ENCODE results near the gene LRRC14B.

DNA sequence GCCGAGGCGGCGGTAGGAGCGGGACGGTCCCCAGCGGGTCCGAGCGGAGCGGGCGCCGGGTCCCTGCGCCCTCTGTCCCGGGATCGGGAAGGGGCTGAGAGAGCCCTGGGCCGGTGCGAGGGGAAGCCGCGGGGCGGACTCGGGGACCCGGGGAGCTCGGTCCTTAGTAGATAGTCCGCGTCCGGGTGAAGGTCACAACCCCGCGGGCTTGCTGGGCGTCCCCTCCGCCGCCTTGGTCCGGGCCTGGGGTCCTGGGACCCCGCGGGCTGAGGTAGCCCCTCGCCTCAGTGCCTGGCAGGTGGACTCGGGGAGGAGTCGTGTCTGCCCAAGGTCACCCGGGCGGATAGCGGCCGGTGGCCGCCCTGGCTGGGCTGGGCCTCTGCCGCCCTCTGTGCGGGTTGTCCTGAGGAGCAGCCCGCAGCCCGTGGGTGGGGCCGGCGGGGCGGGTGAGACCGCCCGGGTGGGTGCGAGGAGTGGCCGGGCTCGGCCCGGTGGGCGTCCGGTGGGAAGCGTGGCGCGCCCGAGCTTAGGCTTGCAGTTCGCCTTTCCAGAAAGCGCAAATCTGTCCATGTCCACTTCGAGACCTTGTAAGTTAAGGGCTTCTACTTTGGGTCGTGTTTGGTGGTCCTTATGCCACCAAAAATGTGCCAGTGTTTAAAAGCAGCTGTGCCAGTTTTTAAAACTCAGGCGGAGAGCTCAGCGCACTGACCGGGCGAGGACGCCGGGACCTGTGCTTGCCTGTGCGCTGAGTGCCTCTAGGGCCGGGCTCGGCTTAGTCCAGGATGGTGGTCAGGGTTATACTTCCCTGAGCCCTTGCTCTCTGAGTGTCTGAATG lies 27.4 kb downstream of the LRRC14B start:
- no peak for TF ChIP-seq EZH2 (IDR thresholded peaks at IDR 0.05; ENCODE audit: low read depth, unreplicated experiment)
- TF ChIP-seq POLR2AphosphoS5 (IDR thresholded peaks at IDR 0.05; ENCODE audit: low read depth): no peak
- TF ChIP-seq, protein P1, sequence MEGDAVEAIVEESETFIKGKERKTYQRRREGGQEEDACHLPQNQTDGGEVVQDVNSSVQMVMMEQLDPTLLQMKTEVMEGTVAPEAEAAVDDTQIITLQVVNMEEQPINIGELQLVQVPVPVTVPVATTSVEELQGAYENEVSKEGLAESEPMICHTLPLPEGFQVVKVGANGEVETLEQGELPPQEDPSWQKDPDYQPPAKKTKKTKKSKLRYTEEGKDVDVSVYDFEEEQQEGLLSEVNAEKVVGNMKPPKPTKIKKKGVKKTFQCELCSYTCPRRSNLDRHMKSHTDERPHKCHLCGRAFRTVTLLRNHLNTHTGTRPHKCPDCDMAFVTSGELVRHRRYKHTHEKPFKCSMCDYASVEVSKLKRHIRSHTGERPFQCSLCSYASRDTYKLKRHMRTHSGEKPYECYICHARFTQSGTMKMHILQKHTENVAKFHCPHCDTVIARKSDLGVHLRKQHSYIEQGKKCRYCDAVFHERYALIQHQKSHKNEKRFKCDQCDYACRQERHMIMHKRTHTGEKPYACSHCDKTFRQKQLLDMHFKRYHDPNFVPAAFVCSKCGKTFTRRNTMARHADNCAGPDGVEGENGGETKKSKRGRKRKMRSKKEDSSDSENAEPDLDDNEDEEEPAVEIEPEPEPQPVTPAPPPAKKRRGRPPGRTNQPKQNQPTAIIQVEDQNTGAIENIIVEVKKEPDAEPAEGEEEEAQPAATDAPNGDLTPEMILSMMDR (conservative IDR thresholded peaks at IDR 0.05; ENCODE audit: low read depth in 2 of 2): no peak
- no peak for TF ChIP-seq JUNB (IDR thresholded peaks at IDR 0.05; ENCODE audit: unreplicated experiment)
- TF ChIP-seq, protein P2, sequence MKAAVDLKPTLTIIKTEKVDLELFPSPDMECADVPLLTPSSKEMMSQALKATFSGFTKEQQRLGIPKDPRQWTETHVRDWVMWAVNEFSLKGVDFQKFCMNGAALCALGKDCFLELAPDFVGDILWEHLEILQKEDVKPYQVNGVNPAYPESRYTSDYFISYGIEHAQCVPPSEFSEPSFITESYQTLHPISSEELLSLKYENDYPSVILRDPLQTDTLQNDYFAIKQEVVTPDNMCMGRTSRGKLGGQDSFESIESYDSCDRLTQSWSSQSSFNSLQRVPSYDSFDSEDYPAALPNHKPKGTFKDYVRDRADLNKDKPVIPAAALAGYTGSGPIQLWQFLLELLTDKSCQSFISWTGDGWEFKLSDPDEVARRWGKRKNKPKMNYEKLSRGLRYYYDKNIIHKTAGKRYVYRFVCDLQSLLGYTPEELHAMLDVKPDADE (IDR thresholded peaks at IDR 0.05): no peak
- TF ChIP-seq CREB1 (CRISPR knock-in tag; IDR thresholded peaks at IDR 0.05; ENCODE audit: low read depth): no peak
- TF ChIP-seq, protein P3, sequence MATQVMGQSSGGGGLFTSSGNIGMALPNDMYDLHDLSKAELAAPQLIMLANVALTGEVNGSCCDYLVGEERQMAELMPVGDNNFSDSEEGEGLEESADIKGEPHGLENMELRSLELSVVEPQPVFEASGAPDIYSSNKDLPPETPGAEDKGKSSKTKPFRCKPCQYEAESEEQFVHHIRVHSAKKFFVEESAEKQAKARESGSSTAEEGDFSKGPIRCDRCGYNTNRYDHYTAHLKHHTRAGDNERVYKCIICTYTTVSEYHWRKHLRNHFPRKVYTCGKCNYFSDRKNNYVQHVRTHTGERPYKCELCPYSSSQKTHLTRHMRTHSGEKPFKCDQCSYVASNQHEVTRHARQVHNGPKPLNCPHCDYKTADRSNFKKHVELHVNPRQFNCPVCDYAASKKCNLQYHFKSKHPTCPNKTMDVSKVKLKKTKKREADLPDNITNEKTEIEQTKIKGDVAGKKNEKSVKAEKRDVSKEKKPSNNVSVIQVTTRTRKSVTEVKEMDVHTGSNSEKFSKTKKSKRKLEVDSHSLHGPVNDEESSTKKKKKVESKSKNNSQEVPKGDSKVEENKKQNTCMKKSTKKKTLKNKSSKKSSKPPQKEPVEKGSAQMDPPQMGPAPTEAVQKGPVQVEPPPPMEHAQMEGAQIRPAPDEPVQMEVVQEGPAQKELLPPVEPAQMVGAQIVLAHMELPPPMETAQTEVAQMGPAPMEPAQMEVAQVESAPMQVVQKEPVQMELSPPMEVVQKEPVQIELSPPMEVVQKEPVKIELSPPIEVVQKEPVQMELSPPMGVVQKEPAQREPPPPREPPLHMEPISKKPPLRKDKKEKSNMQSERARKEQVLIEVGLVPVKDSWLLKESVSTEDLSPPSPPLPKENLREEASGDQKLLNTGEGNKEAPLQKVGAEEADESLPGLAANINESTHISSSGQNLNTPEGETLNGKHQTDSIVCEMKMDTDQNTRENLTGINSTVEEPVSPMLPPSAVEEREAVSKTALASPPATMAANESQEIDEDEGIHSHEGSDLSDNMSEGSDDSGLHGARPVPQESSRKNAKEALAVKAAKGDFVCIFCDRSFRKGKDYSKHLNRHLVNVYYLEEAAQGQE (IDR thresholded peaks at IDR 0.05; ENCODE audit: unreplicated experiment): no peak
- TF ChIP-seq ZNF331 (CRISPR knock-in tag; IDR thresholded peaks at IDR 0.05; ENCODE audit: low read depth): no peak
- no peak for TF ChIP-seq EZH2phosphoT487 (IDR thresholded peaks at IDR 0.05; ENCODE audit: unreplicated experiment)
- TF ChIP-seq STAT1 (IDR thresholded peaks at IDR 0.05; ENCODE audit: unreplicated experiment): no peak
- TF ChIP-seq, protein P4, sequence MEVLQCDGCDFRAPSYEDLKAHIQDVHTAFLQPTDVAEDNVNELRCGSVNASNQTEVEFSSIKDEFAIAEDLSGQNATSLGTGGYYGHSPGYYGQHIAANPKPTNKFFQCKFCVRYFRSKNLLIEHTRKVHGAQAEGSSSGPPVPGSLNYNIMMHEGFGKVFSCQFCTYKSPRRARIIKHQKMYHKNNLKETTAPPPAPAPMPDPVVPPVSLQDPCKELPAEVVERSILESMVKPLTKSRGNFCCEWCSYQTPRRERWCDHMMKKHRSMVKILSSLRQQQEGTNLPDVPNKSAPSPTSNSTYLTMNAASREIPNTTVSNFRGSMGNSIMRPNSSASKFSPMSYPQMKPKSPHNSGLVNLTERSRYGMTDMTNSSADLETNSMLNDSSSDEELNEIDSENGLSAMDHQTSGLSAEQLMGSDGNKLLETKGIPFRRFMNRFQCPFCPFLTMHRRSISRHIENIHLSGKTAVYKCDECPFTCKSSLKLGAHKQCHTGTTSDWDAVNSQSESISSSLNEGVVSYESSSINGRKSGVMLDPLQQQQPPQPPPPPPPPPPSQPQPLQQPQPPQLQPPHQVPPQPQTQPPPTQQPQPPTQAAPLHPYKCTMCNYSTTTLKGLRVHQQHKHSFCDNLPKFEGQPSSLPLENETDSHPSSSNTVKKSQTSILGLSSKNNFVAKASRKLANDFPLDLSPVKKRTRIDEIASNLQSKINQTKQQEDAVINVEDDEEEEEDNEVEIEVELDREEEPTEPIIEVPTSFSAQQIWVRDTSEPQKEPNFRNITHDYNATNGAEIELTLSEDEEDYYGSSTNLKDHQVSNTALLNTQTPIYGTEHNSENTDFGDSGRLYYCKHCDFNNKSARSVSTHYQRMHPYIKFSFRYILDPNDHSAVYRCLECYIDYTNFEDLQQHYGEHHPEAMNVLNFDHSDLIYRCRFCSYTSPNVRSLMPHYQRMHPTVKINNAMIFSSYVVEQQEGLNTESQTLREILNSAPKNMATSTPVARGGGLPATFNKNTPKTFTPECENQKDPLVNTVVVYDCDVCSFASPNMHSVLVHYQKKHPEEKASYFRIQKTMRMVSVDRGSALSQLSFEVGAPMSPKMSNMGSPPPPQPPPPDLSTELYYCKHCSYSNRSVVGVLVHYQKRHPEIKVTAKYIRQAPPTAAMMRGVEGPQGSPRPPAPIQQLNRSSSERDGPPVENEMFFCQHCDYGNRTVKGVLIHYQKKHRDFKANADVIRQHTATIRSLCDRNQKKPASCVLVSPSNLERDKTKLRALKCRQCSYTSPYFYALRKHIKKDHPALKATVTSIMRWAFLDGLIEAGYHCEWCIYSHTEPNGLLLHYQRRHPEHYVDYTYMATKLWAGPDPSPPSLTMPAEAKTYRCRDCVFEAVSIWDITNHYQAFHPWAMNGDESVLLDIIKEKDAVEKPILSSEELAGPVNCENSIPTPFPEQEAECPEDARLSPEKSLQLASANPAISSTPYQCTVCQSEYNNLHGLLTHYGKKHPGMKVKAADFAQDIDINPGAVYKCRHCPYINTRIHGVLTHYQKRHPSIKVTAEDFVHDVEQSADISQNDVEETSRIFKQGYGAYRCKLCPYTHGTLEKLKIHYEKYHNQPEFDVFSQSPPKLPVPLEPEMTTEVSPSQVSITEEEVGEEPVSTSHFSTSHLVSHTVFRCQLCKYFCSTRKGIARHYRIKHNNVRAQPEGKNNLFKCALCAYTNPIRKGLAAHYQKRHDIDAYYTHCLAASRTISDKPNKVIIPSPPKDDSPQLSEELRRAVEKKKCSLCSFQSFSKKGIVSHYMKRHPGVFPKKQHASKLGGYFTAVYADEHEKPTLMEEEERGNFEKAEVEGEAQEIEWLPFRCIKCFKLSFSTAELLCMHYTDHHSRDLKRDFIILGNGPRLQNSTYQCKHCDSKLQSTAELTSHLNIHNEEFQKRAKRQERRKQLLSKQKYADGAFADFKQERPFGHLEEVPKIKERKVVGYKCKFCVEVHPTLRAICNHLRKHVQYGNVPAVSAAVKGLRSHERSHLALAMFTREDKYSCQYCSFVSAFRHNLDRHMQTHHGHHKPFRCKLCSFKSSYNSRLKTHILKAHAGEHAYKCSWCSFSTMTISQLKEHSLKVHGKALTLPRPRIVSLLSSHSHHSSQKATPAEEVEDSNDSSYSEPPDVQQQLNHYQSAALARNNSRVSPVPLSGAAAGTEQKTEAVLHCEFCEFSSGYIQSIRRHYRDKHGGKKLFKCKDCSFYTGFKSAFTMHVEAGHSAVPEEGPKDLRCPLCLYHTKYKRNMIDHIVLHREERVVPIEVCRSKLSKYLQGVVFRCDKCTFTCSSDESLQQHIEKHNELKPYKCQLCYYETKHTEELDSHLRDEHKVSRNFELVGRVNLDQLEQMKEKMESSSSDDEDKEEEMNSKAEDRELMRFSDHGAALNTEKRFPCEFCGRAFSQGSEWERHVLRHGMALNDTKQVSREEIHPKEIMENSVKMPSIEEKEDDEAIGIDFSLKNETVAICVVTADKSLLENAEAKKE (CRISPR knock-in tag; IDR thresholded peaks at IDR 0.05): no peak
- no peak for TF ChIP-seq NANOG (IDR thresholded peaks at IDR 0.05; ENCODE audit: borderline replicate concordance)

Data from GM23338 (cell line).